Hematopoietic multipotent progenitor cell treated with erythropoietin and hydrocortisone succinate and interleukin-3 and kit ligand, for 6 days (in vitro differentiated cells): ENCODE data around the gene ITPRIP.

ENCODE experiments used
- DNase-seq: peaks from one replicate; pipeline ENCODE4 v3.0.0-alpha.2; 2015

The ITPRIP gene

GRCh38 chr10:104307576-104308438 lies 30.5 kb downstream of the ITPRIP start:
- DNase-seq: no peak

GRCh38 chr10:104306897-104307296 lies 31.4 kb downstream of the ITPRIP start:
- no peak for DNase-seq

DNA sequence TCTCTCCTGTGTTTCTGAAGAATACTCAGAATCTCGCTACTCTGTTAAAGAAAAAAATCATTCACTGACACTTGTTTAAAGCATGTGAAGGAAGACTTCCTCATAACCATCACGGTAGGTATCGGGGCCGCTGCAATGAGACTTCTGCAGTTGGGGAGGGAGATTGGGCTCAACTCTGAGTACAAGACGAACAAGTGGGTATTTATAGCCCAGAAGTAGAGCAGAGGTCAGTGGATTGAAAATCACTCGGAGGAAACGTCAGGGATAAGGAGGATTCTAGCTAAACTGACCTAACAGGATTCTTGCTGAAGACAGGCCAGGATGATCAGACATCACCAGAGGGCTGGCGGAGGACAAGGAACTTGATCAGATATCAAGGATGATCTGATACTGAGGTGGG lies 33.3 kb downstream of the ITPRIP start:
- DNase-seq: no peak

GRCh38 chr10:104304356-104304745 lies 33.9 kb downstream of the ITPRIP start:
- no peak for DNase-seq

DNA sequence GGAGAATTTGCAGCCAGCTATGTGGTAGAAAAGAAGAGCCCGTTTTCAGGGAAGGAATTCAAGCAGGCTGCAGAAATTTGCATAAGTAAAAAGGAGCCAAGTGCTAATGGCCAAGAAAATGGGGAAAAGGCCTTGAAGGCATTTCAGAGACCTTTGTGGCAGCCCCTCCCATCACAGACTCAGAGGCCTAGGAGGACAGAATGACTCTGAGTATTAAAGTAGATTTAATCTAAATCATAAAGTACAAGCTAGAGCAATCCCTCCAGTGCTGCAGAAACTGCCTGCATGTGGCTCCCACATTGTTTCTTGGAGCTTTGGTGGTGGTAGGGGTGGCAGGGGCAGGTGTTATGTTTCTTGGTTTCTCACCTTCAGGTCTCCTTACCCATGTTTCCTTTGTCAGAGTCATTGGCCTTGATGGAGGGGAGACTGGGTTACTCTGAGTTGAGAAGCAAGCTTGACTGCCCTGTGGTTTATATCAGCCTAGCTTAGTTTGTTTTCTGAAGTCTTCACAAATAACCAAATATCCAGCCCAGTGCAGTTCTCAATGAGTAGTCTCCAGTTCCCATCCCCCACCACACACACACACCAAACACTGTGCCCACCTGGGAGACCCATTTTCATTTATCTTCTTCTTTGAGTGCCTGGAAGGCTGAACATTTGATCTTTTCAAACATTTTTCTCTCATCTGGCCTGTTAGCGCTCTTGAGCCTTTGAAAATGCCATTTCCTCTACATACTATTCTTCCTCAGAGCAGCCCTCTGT lies 34.5 kb downstream of the ITPRIP start:
- no peak for DNase-seq

- DNase-seq: no peak
Observed at GRCh38 chr10:104301907-104302690, 36.2 kb downstream of the ITPRIP start.

- no peak for DNase-seq
Observed at GRCh38 chr10:104300736-104301292, 37.5 kb downstream of the ITPRIP start.

- no peak for DNase-seq
Observed at GRCh38 chr10:104300002-104300735, 38.1 kb downstream of the ITPRIP start.

- no peak for DNase-seq
Observed at GRCh38 chr10:104299031-104299904, 39.0 kb downstream of the ITPRIP start.

DNA sequence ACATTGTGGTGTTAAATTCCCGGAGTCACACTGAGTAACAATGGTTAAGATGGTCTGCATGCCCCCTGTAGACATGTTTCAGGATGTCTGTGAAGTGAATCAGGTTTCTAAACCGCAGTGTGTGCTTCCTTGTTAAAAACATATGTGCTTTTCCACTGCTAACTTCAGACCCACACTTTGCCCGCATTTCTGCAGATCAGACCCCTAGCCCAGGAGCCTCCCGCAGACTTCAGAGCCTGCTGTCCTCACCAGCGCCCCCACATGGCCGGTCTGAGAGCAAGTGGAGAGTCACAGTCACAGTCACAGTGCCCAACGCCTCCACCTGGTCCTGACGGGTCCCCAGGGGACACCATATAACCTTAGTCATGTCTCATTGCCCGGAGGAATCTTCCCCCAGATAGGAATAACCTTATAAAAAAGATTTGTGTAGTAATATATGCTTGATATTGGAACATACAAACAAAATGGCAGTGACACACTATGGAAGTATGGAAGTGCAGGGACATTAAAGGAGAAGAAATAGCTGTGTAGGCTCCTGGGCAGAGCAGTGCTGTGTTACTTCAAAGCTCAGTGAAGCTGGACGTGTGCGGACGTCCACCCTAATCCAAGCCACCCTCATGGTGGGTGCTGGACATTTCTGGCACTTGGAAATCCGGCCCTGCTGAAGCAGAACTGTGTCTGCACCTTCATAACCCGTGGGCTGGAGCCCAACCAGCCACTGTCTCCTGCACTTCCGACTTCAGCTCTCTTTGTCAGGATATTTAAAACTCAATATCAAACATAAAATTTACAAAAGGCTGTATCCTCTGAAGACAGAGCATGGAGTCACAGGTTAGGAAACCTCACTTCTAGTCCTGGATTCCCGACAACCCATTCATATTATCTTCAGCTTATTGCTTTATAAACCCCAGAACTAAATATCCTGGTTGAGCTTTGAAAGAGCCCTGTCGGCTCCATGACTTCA lies 40.3 kb downstream of the ITPRIP start:
- DNase-seq: peak; percentile 50

- DNase-seq: no peak
Observed at GRCh38 chr10:104296687-104297436, 41.4 kb downstream of the ITPRIP start.

DNA sequence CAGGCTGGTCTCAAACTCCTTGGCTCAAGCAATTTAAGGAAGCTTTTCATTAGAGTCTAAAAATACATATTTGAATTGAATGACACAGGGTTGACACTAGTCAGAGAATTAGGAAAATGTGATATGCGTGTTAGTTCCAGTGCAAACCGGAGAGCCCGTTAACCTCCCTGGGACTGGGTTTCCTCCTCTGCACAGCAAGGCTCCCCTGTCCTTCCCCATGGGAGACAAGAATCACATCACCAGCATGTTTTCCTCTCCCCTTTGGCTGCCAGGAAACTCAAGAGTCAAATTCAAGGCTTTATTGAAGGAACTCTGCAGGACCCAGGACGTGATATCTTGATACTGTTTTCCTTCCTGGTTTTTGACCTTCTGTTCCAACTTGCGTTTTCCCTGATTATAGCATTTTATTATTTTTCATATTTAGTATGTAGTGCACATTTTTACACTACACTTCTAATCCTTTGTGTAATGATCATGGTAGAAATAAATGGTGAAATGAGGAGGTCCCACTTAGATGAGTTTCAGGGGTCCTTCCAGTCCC lies 44.4 kb downstream of the ITPRIP start:
- DNase-seq: no peak

DNA sequence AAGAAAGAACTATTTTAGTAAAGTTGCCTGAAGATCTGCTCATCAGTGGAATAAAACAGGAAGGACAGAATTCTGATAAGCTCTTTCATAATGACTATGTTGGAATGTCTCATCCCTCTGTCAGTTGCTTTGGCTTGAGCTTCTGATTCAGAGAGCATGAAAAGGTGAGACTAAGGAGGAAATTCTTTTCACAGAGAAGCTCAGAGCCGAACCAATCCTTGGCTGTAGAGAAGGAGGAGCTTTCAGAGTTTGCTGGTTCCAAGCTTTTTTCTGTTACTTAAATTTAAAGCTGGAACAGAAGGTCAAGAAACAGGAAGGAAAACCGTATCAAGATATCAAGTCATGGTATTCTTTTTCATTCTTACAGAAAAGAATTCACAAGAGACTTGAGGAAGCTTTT lies 45.3 kb downstream of the ITPRIP start:
- no peak for DNase-seq

DNA sequence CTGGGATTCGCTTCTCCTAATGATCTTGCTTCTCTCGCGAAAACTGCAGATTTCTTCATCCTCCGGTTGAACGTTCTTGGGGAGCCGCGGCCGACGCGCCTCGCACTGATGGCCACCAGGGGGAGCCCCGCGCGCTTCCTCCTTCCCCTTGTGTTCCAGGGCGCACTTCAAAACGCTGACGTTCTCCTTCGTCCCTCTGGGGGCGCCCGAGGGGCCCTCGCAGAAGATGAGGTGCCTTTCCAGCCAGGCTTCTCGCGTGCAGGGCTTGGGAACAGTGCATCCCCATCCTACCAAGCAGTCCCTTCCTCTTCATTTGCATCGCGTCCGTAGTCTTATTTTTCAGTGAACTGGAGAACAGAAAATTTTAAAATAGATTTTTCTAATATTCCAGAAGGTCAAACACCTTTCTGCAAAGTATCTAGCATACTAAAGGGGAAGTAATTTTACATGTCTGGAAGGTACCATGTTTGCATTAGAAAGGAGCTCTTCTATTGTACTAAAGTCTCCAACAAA lies 46.8 kb downstream of the ITPRIP start:
- DNase-seq: peak; percentile 94

GRCh38 chr10:104288355-104288754 lies 49.9 kb downstream of the ITPRIP start:
- no peak for DNase-seq

GRCh38 chr10:104286939-104287338 lies 51.3 kb downstream of the ITPRIP start:
- no peak for DNase-seq

GRCh38 chr10:104284846-104285245 lies 53.4 kb downstream of the ITPRIP start:
- DNase-seq: no peak

DNA sequence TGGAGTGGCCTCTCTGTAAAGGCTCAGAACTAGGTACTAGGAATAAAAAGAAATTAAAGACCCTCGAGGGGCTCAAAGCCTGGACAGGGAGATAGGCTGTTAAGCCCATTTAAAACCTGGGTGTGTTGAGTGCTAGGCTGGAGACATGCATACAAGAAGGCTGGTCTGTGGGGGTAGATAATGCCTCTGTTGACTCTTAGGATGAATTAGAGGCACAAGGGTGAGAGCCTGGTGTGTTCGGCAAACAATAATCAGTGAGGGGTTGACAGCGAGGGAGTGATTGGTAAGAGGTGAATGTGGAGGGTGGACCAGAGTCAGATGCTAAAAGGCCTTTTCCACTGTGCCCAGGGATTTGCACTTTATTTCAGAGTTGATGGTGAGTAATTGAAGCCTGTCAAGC lies 56.6 kb downstream of the ITPRIP start:
- DNase-seq: no peak
